Prostate gland (tissue), 2 donors: Measurements from ENCODE around the gene RHBDD2.

Experiments used
- CTCF ChIP-seq, 4 experiments: fragments of 200-600 bp in 2 of 4; fragments of 450-650 bp in 2 of 4; sonication (generic) in 2 of 4; IDR thresholded peaks; 1 replicate in 3 of 4; 2 replicates in 1 of 4; pipeline ENCODE4 v1.5.1; 2016 to 2019; ENCODE audit warnings: antibody characterized with exemption in 4 of 4, mild to moderate bottlenecking in 2 of 4, moderate library complexity in 2 of 4
- POLR2A ChIP-seq: fragments of 450-650 bp; IDR thresholded peaks from one replicate; pipeline ENCODE4 v1.6.1; 2016; ENCODE audit warnings: antibody characterized with exemption, mild to moderate bottlenecking
- POLR2AphosphoS5 ChIP-seq: sonication (generic); formaldehyde crosslinking; IDR thresholded peaks from one replicate; pipeline ENCODE4 v1.6.1; 2017; ENCODE audit warnings: antibody characterized with exemption

GRCh38 chr7:75858410-75858809, 20.4 kb upstream of the RHBDD2 start:
- TF ChIP-seq POLR2AphosphoS5 (no peak), CTCF (IDR thresholded peaks at IDR 0.05) (no peak), POLR2A (no peak)
